Heart left ventricle (tissue), 16 donors: Measurements from ENCODE around the gene ERBIN. TPM values are rescaled to one million over a fixed set of nuclear protein-coding genes. Genes with fewer than 3 reads are reported as not detected.

ENCODE experiments used
- ATAC-seq, 4 donors: fragments of 200-7000 bp; cut with Tn5 transposase; one replicate each; pipeline ENCODE4 v1.9.1; 2020 to 2022; ENCODE audit warnings: moderate library complexity in 4 of 4, mild to moderate bottlenecking in 3 of 4, moderate number of reproducible peaks in 1 of 4
- DNase-seq, 5 donors: peaks; one replicate each; pipeline ENCODE4 v3.0.0-alpha.2; 2020
- H3K27ac ChIP-seq, 12 donors: fragments of 200-600 bp; sonication (generic) in 4 of 12; one replicate each; pipeline versions ENCODE4 v1.5.0 to v1.8.0; 2016 to 2022; ENCODE audit warnings: mild to moderate bottlenecking in 2 of 12
- H3K27me3 ChIP-seq, 9 donors: fragments of 200-600 bp; sonication (generic) in 2 of 9; one replicate each; pipeline versions ENCODE4 v1.5.1 to v1.8.0; 2016 to 2022; ENCODE audit warnings: mild to moderate bottlenecking in 3 of 9
- H3K36me3 ChIP-seq, 9 donors: fragments of 200-600 bp; sonication (generic) in 2 of 9; one replicate each; pipeline versions ENCODE4 v1.5.0 to v1.8.0; 2018 to 2022; ENCODE audit warnings: mild to moderate bottlenecking in 2 of 9
- H3K4me1 ChIP-seq, 12 donors: fragments of 200-600 bp; sonication (generic) in 4 of 12; one replicate each; pipeline versions ENCODE4 v1.5.0 to v1.8.0; 2016 to 2022; ENCODE audit warnings: mild to moderate bottlenecking in 3 of 12
- H3K4me3 ChIP-seq, 12 donors: fragments of 200-600 bp; sonication (generic) in 4 of 12; one replicate each; pipeline versions ENCODE4 v1.5.0 to v1.8.0; 2017 to 2022; ENCODE audit warnings: mild to moderate bottlenecking in 9 of 12, moderate library complexity in 4 of 12
- H3K9me3 ChIP-seq, 12 donors: fragments of 200-600 bp; sonication (generic) in 4 of 12; one replicate each; pipeline versions ENCODE4 v1.5.0 to v1.8.0; 2016 to 2022; ENCODE audit warnings: mild to moderate bottlenecking in 1 of 12
- POLR2A ChIP-seq, 2 donors: fragments of 450-650 bp; IDR thresholded peaks; one replicate each; pipeline ENCODE4 v1.6.1; 2017; ENCODE audit warnings: antibody characterized with exemption in 2 of 2, mild to moderate bottlenecking in 2 of 2, moderate library complexity in 2 of 2
- WGBS, 4 donors: extraction: QIAGEN DNeasy Blood & Tissue Kit in 2 of 4; methylation state at CpG; one replicate each; pipeline versions ENCODE4 v1.1.5 to v1.1.7; 2013 to 2018; 5-methylcytosine and 5-hydroxymethylcytosine counted together
- intact Hi-C, 10 donors: fragments of 100-400 bp; cut with DNase I; formaldehyde crosslinking; loops; one replicate each; pipeline versions ENCODE4 v1.11.1 to v1.14.2; 2022
- polyA plus RNA-seq, 2 donors: library from polyadenylated mRNA; stranded (reverse); fragments of 200-250 nt; gene quantifications; one replicate each; pipeline ENCODE4 v1.2.3, GENCODE V29; 2013
- total RNA-seq, 9 donors: library from RNA; depleted of rRNA in 2 of 9; stranded (reverse); fragments of >200 nt in 2 of 9; fragmentation: NEBNext Ultra II Directional in 3 of 9; extraction: Animal tissue kit (Norgen Biotek cat#: 25700) in 3 of 9; gene quantifications; one replicate each; pipeline versions ENCODE4 v1.1.0 to v1.2.4, GENCODE V29; 2016 to 2023
- TF ChIP-seq, protein P1 (sequence below), 12 donors: fragments of 200-600 bp; sonication (generic) in 4 of 12; IDR thresholded peaks; one replicate each; pipeline versions ENCODE4 v1.5.0 to v1.8.0; 2018 to 2022; ENCODE audit warnings: antibody characterized with exemption in 12 of 12, mild to moderate bottlenecking in 5 of 12
- donor health status: ischemic (EF 13 %, LVEDD 7.1; RV severe dilation, severe dysfunction).
- donor health status: healthy with polysubstance abuse.
- donor health status: DM: no; HTN: yes; CAD: no.
- donor health status: DM: no; HTN: no; CAD: no.
- donor health status: ischemic (EF 25% LVEDD 6.9; RV normal size, moderate dysfunction).
- donor health status: ischemic (EF 25% LVEDD 5.7; RV mildly dilated, moderate dysfunction).
- donor health status: healthy.
- donor health status: DM: yes; HTN: yes; CAD: no.
- donor health status: ischemic (EF 35%, LVEDD 5.7; RV mildly dilated, moderate dysfunction).
- donor health status: nonischemic (EF 11% LVEDD 7.7; RV severe dilation, severe dysfunction).
- donor health status: DM: yes; HTN: yes; CAD: no.
- donor health status: PGD.
- donor health status: ischemic (EF 29% LVEDD 5.4; RV normal size, mild dysfunction).
- donor health status: nonischemic (EF 23%, LVEDD 6.1; RV moderate dilation, normal function).

The ERBIN gene
- total and polyA plus RNA-seq, 11 donors: 6.7 to 59.1 (median 37.5) TPM

DNA sequence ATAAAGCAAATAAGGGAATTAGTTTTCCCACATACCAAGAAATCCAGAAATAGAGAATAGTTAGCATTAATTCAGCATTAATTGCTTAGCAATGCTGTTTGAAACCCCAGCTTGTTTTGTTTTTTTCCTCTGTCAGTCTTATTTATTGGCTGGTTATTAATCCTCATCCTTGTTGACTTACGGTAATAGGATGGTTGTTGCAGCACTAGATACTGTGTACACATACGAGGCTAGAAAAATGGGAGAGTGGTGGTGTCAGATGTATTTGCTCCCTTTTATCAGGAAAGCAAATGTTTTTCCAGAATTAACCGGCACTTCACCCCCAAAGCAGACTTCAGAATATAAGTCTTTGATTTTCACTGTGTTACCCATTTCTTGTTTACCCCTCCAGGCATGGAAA, 60.4 kb downstream of the ERBIN start:
- TF ChIP-seq, protein P1, sequence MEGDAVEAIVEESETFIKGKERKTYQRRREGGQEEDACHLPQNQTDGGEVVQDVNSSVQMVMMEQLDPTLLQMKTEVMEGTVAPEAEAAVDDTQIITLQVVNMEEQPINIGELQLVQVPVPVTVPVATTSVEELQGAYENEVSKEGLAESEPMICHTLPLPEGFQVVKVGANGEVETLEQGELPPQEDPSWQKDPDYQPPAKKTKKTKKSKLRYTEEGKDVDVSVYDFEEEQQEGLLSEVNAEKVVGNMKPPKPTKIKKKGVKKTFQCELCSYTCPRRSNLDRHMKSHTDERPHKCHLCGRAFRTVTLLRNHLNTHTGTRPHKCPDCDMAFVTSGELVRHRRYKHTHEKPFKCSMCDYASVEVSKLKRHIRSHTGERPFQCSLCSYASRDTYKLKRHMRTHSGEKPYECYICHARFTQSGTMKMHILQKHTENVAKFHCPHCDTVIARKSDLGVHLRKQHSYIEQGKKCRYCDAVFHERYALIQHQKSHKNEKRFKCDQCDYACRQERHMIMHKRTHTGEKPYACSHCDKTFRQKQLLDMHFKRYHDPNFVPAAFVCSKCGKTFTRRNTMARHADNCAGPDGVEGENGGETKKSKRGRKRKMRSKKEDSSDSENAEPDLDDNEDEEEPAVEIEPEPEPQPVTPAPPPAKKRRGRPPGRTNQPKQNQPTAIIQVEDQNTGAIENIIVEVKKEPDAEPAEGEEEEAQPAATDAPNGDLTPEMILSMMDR (IDR thresholded peaks at IDR 0.05): no peak
- TF ChIP-seq POLR2A (IDR thresholded peaks at IDR 0.05): no peak
- Histone ChIP-seq H3K27me3 (no peaks in the 10 kb centered on the region), H3K4me3 (no peak overlapping the region)

DNA sequence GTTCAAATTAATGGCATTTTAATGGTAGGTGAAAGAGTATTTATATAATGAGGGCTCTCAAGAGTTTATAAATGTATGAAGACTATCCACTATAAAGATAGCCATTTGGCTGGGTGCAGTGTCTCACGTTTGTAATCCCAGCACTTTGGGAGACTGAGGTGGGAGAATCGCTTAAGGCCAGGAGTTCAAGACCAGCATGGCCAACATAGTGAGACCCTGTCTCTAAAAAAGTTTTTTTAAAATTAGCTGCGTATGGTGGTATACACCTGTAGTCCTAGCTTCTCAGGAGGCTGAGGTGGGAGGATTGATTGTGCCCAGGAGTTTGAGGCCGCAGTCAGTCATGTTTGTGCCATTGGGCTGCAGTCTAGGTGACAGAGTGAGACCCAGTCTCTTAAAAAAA, 61.6 kb downstream of the ERBIN start:
- H3K27me3 ChIP-seq: no peaks in the 10 kb centered on the region
- H3K9me3 ChIP-seq: no peaks in the 10 kb centered on the region
- ATAC-seq: no peak
- TF ChIP-seq, protein P1 (IDR thresholded peaks at IDR 0.05): no peak
- no peak for TF ChIP-seq POLR2A (IDR thresholded peaks at IDR 0.05)
- WGBS, 4 donors: 89 to 95% (median 92%) methylated on average over 4 of the region's 4 CpGs
- intact Hi-C loops: loop anchor here in 1 of 10 donors (2.0 kb wide), 1 partner anchor 61 kb away; the partner anchor contains the start of gene ERBIN
- H3K4me1 ChIP-seq: peaks cover 0 to 15% (median 0%) of the 10 kb centered on the region in 12 donors
- H3K27ac ChIP-seq: no peak overlapping the region
- no peak for DNase-seq
- H3K36me3 ChIP-seq: peaks cover 0 to 19% (median 0%) of the 10 kb centered on the region in 9 donors
- H3K4me3 ChIP-seq: no peak overlapping the region

More for the DNA sequence above, 60.4 kb downstream of the ERBIN start:
- H3K4me1 ChIP-seq: peaks cover 0 to 15% (median 0%) of the 10 kb centered on the region in 12 donors
- WGBS, 4 donors: 85 to 94% (median 91%) methylated on average over 3 of the region's 3 CpGs
- H3K27ac ChIP-seq: no peak overlapping the region
- DNase-seq (no peak), ATAC-seq (no peak)
- no peaks in the 10 kb centered on the region for H3K9me3 ChIP-seq
- H3K36me3 ChIP-seq: peaks cover 0 to 9% (median 0%) of the 10 kb centered on the region in 9 donors
- intact Hi-C loops: loop anchor here in 1 of 10 donors (2.0 kb wide), 1 partner anchor 60 kb away; the partner anchor contains the start of gene ERBIN

DNA sequence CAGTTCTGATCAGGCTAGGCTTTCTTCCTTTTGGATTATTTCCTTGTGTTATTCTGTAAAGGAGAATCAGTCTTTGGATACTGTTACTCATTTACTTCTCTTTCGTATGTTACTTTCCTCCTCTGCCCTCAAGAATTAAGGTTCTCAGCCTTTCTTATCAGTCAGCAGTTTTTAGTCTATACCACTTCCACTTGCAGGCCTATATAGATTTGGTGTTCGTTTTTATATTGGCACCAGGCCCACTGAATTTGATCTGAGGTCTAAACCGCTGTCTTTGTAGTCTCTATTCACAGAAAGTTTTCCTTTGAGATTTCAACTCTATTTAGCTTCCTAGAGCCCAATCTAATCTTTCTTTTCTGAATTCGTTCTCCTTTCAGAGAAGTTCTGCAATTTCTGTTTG, 62.8 kb downstream of the ERBIN start:
- Histone ChIP-seq H3K9me3 (no peaks in the 10 kb centered on the region), H3K4me1 (peaks cover 0 to 11% (median 0%) of the 10 kb centered on the region in 12 donors), H3K27me3 (no peaks in the 10 kb centered on the region), H3K36me3 (peaks cover 0 to 27% (median 0%) of the 10 kb centered on the region in 9 donors), H3K27ac (no peak overlapping the region), H3K4me3 (no peak overlapping the region)
- WGBS, 4 donors: 63 to 75% (median 67%) methylated on average over 4 of the region's 4 CpGs
- TF ChIP-seq, protein P1 (IDR thresholded peaks at IDR 0.05): no peak
- TF ChIP-seq POLR2A (IDR thresholded peaks at IDR 0.05): no peak
- DNase-seq: no peak
- ATAC-seq: no peak
- intact Hi-C loops: no loop called here

- H3K27me3 ChIP-seq: no peaks in the 10 kb centered on the region
- 91 to 93% (median 92%) methylated on average over 7 of the region's 7 CpGs for WGBS, 4 donors
- H3K4me3 ChIP-seq: no peak overlapping the region
- H3K4me1 ChIP-seq: no peaks in the 10 kb centered on the region
- H3K9me3 ChIP-seq: no peaks in the 10 kb centered on the region
- ATAC-seq (no peak), DNase-seq (no peak)
- H3K36me3 ChIP-seq: peaks cover 0 to 57% (median 12%) of the 10 kb centered on the region in 9 donors
- H3K27ac ChIP-seq: no peak overlapping the region
- intact Hi-C loops: no loop called here
- TF ChIP-seq, protein P1 (IDR thresholded peaks at IDR 0.05): no peak
- no peak for TF ChIP-seq POLR2A (IDR thresholded peaks at IDR 0.05)
Measured at GRCh38 chr5:65992630-65993029, 66.3 kb downstream of the ERBIN start.
